ENCODE results near the gene CADM1. TPM values are rescaled to one million over a fixed set of nuclear protein-coding genes. Genes with fewer than 3 reads are reported as not detected.

Gene CADM1
- total RNA-seq, result 76.0 TPM
- 14.9 TPM for polyA plus RNA-seq

GRCh38 chr11:115504276-115505158, at the start of gene CADM1:
Gene CADM1 (minus strand): TSS chr11:115504415.
- DNase-seq (ENCODE audit: extremely low spot score), result peak; percentile 90
- no peaks in the 10 kb centered on the region for H3K4me1 ChIP-seq (ENCODE audit: insufficient read depth)
- no peaks in the 10 kb centered on the region for H3K36me3 ChIP-seq (ENCODE audit: insufficient read depth)
- peak within 1 kb of the TSS; percentile 65 for H3K27ac ChIP-seq (ENCODE audit: low read depth)
- H3K4me3 ChIP-seq (ENCODE audit: low read depth, low read length), result peak within 1 kb of the TSS; percentile 57
- WGBS, result under 1% methylated on average over 76 of the region's 76 CpGs

- Histone ChIP-seq H3K36me3 (ENCODE audit: insufficient read depth) (no peaks in the 10 kb centered on the region), H3K27ac (ENCODE audit: low read depth) (no peak overlapping the region), H3K4me3 (ENCODE audit: low read depth, low read length) (no peak overlapping the region), H3K4me1 (ENCODE audit: insufficient read depth) (no peaks in the 10 kb centered on the region)
- WGBS, result 89% methylated on average over 15 of the region's 15 CpGs
- DNase-seq (ENCODE audit: extremely low spot score), result no peak
Observed at GRCh38 chr11:115552773-115553438, 48.7 kb upstream of the CADM1 start.

GRCh38 chr11:115552151-115552772, 48.0 kb upstream of the CADM1 start:
- DNase-seq (ENCODE audit: extremely low spot score), result no peak
- H3K36me3 ChIP-seq (ENCODE audit: insufficient read depth), result no peaks in the 10 kb centered on the region
- H3K4me3 ChIP-seq (ENCODE audit: low read depth, low read length), result no peak overlapping the region
- H3K27ac ChIP-seq (ENCODE audit: low read depth), result no peak overlapping the region
- WGBS, result 87% methylated on average over 7 of the region's 7 CpGs
- H3K4me1 ChIP-seq (ENCODE audit: insufficient read depth), result no peaks in the 10 kb centered on the region

- WGBS, result 81% methylated on average over 17 of the region's 17 CpGs
- Histone ChIP-seq H3K4me1 (ENCODE audit: insufficient read depth) (no peaks in the 10 kb centered on the region), H3K4me3 (ENCODE audit: low read depth, low read length) (no peak overlapping the region), H3K27ac (ENCODE audit: low read depth) (no peak overlapping the region), H3K36me3 (ENCODE audit: insufficient read depth) (no peaks in the 10 kb centered on the region)
- DNase-seq (ENCODE audit: extremely low spot score), result no peak
Observed at GRCh38 chr11:115550291-115551059, 46.3 kb upstream of the CADM1 start.

- H3K4me3 ChIP-seq (ENCODE audit: low read depth, low read length), result no peak overlapping the region
- H3K36me3 ChIP-seq (ENCODE audit: insufficient read depth), result no peaks in the 10 kb centered on the region
- no peaks in the 10 kb centered on the region for H3K4me1 ChIP-seq (ENCODE audit: insufficient read depth)
- no peak overlapping the region for H3K27ac ChIP-seq (ENCODE audit: low read depth)
- 43% methylated on average over 10 of the region's 10 CpGs for WGBS
- DNase-seq (ENCODE audit: extremely low spot score), result no peak
Observed at GRCh38 chr11:115548878-115549528, 44.8 kb upstream of the CADM1 start.

GRCh38 chr11:115545581-115546210, 41.5 kb upstream of the CADM1 start:
- Histone ChIP-seq H3K36me3 (ENCODE audit: insufficient read depth) (no peaks in the 10 kb centered on the region), H3K4me3 (ENCODE audit: low read depth, low read length) (no peak overlapping the region), H3K4me1 (ENCODE audit: insufficient read depth) (no peaks in the 10 kb centered on the region), H3K27ac (ENCODE audit: low read depth) (no peak overlapping the region)
- 75% methylated on average over 2 of the region's 2 CpGs for WGBS
- DNase-seq (ENCODE audit: extremely low spot score), result no peak

- Histone ChIP-seq H3K4me1 (ENCODE audit: insufficient read depth) (no peaks in the 10 kb centered on the region), H3K4me3 (ENCODE audit: low read depth, low read length) (no peak overlapping the region), H3K27ac (ENCODE audit: low read depth) (no peak overlapping the region), H3K36me3 (ENCODE audit: insufficient read depth) (no peaks in the 10 kb centered on the region)
- DNase-seq (ENCODE audit: extremely low spot score), result no peak
- 54% methylated on average over 2 of the region's 2 CpGs for WGBS
Observed at GRCh38 chr11:115544422-115544948, 40.3 kb upstream of the CADM1 start.

GRCh38 chr11:115541518-115541917, 37.3 kb upstream of the CADM1 start:
- no peak for DNase-seq (ENCODE audit: extremely low spot score)
- no peak overlapping the region for H3K4me3 ChIP-seq (ENCODE audit: low read depth, low read length)
- 79% methylated on average over 8 of the region's 8 CpGs for WGBS
- H3K4me1 ChIP-seq (ENCODE audit: insufficient read depth), result no peaks in the 10 kb centered on the region
- H3K36me3 ChIP-seq (ENCODE audit: insufficient read depth), result no peaks in the 10 kb centered on the region
- no peak overlapping the region for H3K27ac ChIP-seq (ENCODE audit: low read depth)

- DNase-seq (ENCODE audit: extremely low spot score), result no peak
- 98% methylated on average over 1 of the region's 1 CpG for WGBS
- H3K4me3 ChIP-seq (ENCODE audit: low read depth, low read length), result no peak overlapping the region
- no peaks in the 10 kb centered on the region for H3K36me3 ChIP-seq (ENCODE audit: insufficient read depth)
- H3K27ac ChIP-seq (ENCODE audit: low read depth), result no peak overlapping the region
- H3K4me1 ChIP-seq (ENCODE audit: insufficient read depth), result no peaks in the 10 kb centered on the region
Observed at GRCh38 chr11:115539844-115540243, 35.6 kb upstream of the CADM1 start.

- H3K36me3 ChIP-seq (ENCODE audit: insufficient read depth), result no peaks in the 10 kb centered on the region
- no peak for DNase-seq (ENCODE audit: extremely low spot score)
- no peak overlapping the region for H3K4me3 ChIP-seq (ENCODE audit: low read depth, low read length)
- H3K4me1 ChIP-seq (ENCODE audit: insufficient read depth), result no peaks in the 10 kb centered on the region
- no peak overlapping the region for H3K27ac ChIP-seq (ENCODE audit: low read depth)
Observed at GRCh38 chr11:115535781-115536180, 31.6 kb upstream of the CADM1 start.

- Histone ChIP-seq H3K4me1 (ENCODE audit: insufficient read depth) (no peaks in the 10 kb centered on the region), H3K4me3 (ENCODE audit: low read depth, low read length) (no peak overlapping the region), H3K27ac (ENCODE audit: low read depth) (no peak overlapping the region), H3K36me3 (ENCODE audit: insufficient read depth) (no peaks in the 10 kb centered on the region)
- DNase-seq (ENCODE audit: extremely low spot score), result no peak
- WGBS, result 43% methylated on average over 4 of the region's 4 CpGs
Observed at GRCh38 chr11:115530752-115531151, 26.5 kb upstream of the CADM1 start.

GRCh38 chr11:115528225-115528624, 24.0 kb upstream of the CADM1 start:
- no peak overlapping the region for H3K4me3 ChIP-seq (ENCODE audit: low read depth, low read length)
- WGBS, result 40% methylated on average over 6 of the region's 6 CpGs
- H3K36me3 ChIP-seq (ENCODE audit: insufficient read depth), result no peaks in the 10 kb centered on the region
- no peaks in the 10 kb centered on the region for H3K4me1 ChIP-seq (ENCODE audit: insufficient read depth)
- no peak for DNase-seq (ENCODE audit: extremely low spot score)
- no peak overlapping the region for H3K27ac ChIP-seq (ENCODE audit: low read depth)
